Mesendoderm (in vitro differentiated cells): ENCODE measurements around the gene C15orf39. TPM values are rescaled to one million over a fixed set of nuclear protein-coding genes. Genes with fewer than 3 reads are reported as not detected.
"Not testable (repeated sequence)": the region's sequence is repeated elsewhere in the genome, so short reads cannot be mapped to it uniquely, and the experiment has no call there.

Source experiments
- DNase-seq: peaks from one replicate; pipeline ENCODE4 v3.0.0; 2013
- H2AK5ac ChIP-seq: 2 replicates; pipeline ENCODE4 v1.6.1; 2013; ENCODE audit warnings: low read length, inconsistent platforms
- H2BK120ac ChIP-seq: 2 replicates; pipeline ENCODE4 v1.6.1; 2013; ENCODE audit warnings: low read depth, mild to moderate bottlenecking, low read length, moderate library complexity, mixed read lengths
- H2BK15ac ChIP-seq: replicated peaks from 2 replicates; pipeline ENCODE4 v1.6.1; 2013; ENCODE audit warnings: low read depth, mild to moderate bottlenecking, moderate library complexity
- H2BK5ac ChIP-seq: 2 replicates; pipeline ENCODE4 v1.6.1; 2013; ENCODE audit warnings: low read length, inconsistent platforms
- H3K18ac ChIP-seq: 2 replicates; pipeline ENCODE4 v1.6.1; 2013; ENCODE audit warnings: mild to moderate bottlenecking, low read length, mixed read lengths
- H3K23ac ChIP-seq: one replicate; pipeline ENCODE4 v1.6.1; 2013; ENCODE audit warnings: low read length
- H3K27ac ChIP-seq: 2 replicates; pipeline ENCODE4 v1.5.1; 2013; ENCODE audit warnings: low read depth, mild to moderate bottlenecking, inconsistent platforms, low read length, moderate library complexity
- H3K27me3 ChIP-seq: 2 replicates; pipeline ENCODE4 v1.6.1; 2013; ENCODE audit warnings: low read length, control low read depth, mild to moderate bottlenecking, inconsistent platforms; ENCODE audit not compliant: insufficient read depth, poor library complexity
- H3K36me3 ChIP-seq: 2 replicates; pipeline ENCODE4 v1.6.1; 2013; ENCODE audit warnings: low read length, inconsistent platforms; ENCODE audit not compliant: control insufficient read depth, insufficient read depth
- H3K4ac ChIP-seq: one replicate; pipeline ENCODE4 v1.6.1; 2013; ENCODE audit warnings: low read depth, mild to moderate bottlenecking, low read length, moderate library complexity
- H3K4me1 ChIP-seq: 2 replicates; pipeline ENCODE4 v1.6.1; 2013; ENCODE audit warnings: low read depth, low read length, inconsistent platforms; ENCODE audit not compliant: control insufficient read depth
- H3K4me2 ChIP-seq: 2 replicates; pipeline ENCODE4 v1.6.1; 2013; ENCODE audit warnings: low read length
- H3K4me3 ChIP-seq: 2 replicates; pipeline ENCODE4 v1.5.1; 2013; ENCODE audit warnings: mild to moderate bottlenecking, low read length
- H3K56ac ChIP-seq: one replicate; pipeline ENCODE4 v1.6.1; 2013; ENCODE audit warnings: low read length
- H3K79me1 ChIP-seq: 2 replicates; pipeline ENCODE4 v1.6.1; 2013; ENCODE audit warnings: low read length, inconsistent platforms
- H3K79me2 ChIP-seq: 2 replicates; pipeline ENCODE4 v1.6.1; 2013; ENCODE audit warnings: mild to moderate bottlenecking, low read length; ENCODE audit not compliant: control insufficient read depth, insufficient read depth
- H3K9ac ChIP-seq: 2 replicates; pipeline ENCODE4 v1.6.1; 2013; ENCODE audit warnings: low read length, inconsistent platforms
- H4K5ac ChIP-seq: one replicate; pipeline ENCODE4 v1.6.1; 2013; ENCODE audit warnings: low read length
- H4K8ac ChIP-seq: one replicate; pipeline ENCODE4 v1.6.1; 2013; ENCODE audit warnings: low read depth, mild to moderate bottlenecking, control low read depth, low read length, moderate library complexity
- WGBS: extraction: QIAGEN DNeasy Blood & Tissue Kit; methylation state at CpG from one replicate; pipeline ENCODE4 v1.1.7; 2013; ENCODE audit warnings: low lambda C conversion rate, missing lambda C conversion rate; ENCODE audit not compliant: insufficient coverage; ENCODE audit errors: extremely low coverage; 5-methylcytosine and 5-hydroxymethylcytosine counted together
- small RNA-seq: library from polyadenylated mRNA; stranded (forward); fragments of <200 nt; extraction: miRNeasy Mini kit (QIAGEN cat#:217004); gene quantifications from one replicate; pipeline ENCODE3, GENCODE V24; 2013; ENCODE audit not compliant: insufficient read depth

Gene C15orf39

DNA sequence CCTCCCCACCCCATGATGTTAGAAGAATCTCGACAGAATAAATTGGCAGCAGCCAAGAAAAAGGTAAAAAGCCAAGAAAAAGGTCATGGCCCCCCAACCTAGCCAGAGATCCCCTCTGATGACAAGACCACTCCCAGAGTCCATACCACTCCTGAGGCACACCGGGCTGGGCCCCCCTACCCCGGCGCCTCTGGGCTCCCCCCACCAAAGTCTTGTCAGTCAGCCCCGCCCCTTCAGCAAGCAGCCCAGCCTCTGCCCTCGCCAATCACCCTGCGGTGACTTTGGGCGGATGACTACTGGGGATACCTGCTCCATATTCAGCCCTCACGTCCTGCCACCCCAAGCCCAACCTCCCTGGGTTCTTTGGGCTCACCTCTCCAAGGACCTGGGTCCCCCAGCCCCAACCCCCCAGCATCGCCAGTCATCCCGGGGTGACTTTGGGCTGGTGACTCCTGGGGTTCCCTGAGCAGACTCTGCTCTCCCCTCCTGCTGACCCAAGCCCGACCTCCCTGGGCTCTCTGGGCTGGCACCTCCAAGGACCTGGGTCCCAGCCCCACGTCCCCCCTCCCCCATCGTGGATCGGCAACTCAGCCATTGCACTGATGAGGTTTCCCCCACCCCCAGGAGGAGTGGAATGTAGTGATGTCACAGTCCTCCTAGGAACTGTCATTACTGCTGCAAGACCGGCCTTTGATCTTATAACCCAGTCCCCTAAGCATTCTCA, 57.1 kb downstream of the C15orf39 start:
- H3K27me3 ChIP-seq, H2BK120ac ChIP-seq, H3K79me2 ChIP-seq, H3K18ac ChIP-seq, H4K5ac ChIP-seq, H3K4me1 ChIP-seq, DNase-seq, H2BK15ac ChIP-seq, H3K36me3 ChIP-seq, H3K9ac ChIP-seq, H3K4me3 ChIP-seq, H3K4me2 ChIP-seq, H3K56ac ChIP-seq, H3K27ac ChIP-seq, H3K4ac ChIP-seq, H3K79me1 ChIP-seq, H4K8ac ChIP-seq, H2AK5ac ChIP-seq, H2BK5ac ChIP-seq, H3K23ac ChIP-seq: not testable (repeated sequence)
- WGBS = no CpG with 5 or more reads among the region's 16 CpGs

DNA sequence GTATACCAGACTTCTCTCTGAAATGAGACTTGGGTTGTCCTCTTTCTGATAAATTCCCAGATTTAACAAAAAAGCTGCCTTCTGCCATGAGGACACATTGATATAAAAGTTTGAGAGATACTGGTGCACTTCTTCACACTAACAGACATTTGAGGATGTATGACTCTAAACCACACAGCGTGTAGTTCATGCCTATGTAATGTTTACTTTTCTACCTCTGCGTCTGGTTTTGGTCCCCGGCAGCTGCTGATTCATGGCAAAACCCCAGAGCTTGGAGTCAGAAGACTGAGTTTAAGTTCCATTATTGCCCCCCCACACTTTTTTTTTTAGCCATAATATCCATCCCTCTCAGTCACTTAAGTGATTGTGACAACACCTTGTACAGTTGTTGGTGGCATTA, 58.2 kb downstream of the C15orf39 start:
- not testable (repeated sequence) for H3K4me2 ChIP-seq, H3K9ac ChIP-seq, H3K4me1 ChIP-seq, H3K56ac ChIP-seq, H3K79me1 ChIP-seq, H3K79me2 ChIP-seq, H3K4me3 ChIP-seq, H2BK5ac ChIP-seq, H3K23ac ChIP-seq, H4K5ac ChIP-seq, H3K27me3 ChIP-seq, DNase-seq, H3K27ac ChIP-seq, H3K4ac ChIP-seq, H2AK5ac ChIP-seq, H4K8ac ChIP-seq, H3K36me3 ChIP-seq, H2BK120ac ChIP-seq, H3K18ac ChIP-seq, H2BK15ac ChIP-seq
- no CpG with 5 or more reads among the region's 3 CpGs for WGBS

Small RNA genes within 50 kb of the gene (small RNA-seq; reads per million reads assigned to genes)
- gene AC068338.1 = not detected
